Measurements from ENCODE around the gene RNF224. TPM values are rescaled to one million over a fixed set of nuclear protein-coding genes. Genes with fewer than 3 reads are reported as not detected.
A peak's percentile ranks its signal among the peaks of the same experiment; 100 is the strongest.

The RNF224 gene
- total RNA-seq, 4 donors from 2014 or later = 0.34 to 2.0 (median 1.1) TPM

GRCh38 chr9:137214620-137215019 lies 12.7 kb upstream of the RNF224 start:
- 94% methylated on average over 19 of the region's 19 CpGs for WGBS
- TF ChIP-seq EP300 (IDR thresholded peaks at IDR 0.05) (no peak), POLR2A (IDR thresholded peaks at IDR 0.05) (no peak), POLR2AphosphoS5 (IDR thresholded peaks at IDR 0.05) (no peak), CTCF (IDR thresholded peaks at IDR 0.05) (no peak)
- no peak for DNase-seq (ENCODE audit: low spot score in 2 of 2)
- Histone ChIP-seq H3K9me3 (no peaks in the 10 kb centered on the region), H3K4me3 (no peak overlapping the region), H3K27ac (no peak overlapping the region), H3K27me3 (no peaks in the 10 kb centered on the region), H3K4me1 (peaks cover 27% of the 10 kb centered on the region), H3K36me3 (peaks cover 10% of the 10 kb centered on the region)

- no peak overlapping the region for H3K27ac ChIP-seq
- H3K4me1 ChIP-seq = peaks cover 27% of the 10 kb centered on the region
- DNase-seq (ENCODE audit: low spot score in 2 of 2) = no peak
- TF ChIP-seq POLR2A (IDR thresholded peaks at IDR 0.05) (no peak), POLR2AphosphoS5 (IDR thresholded peaks at IDR 0.05) (no peak), CTCF (IDR thresholded peaks at IDR 0.05) (no peak), EP300 (IDR thresholded peaks at IDR 0.05) (no peak)
- H3K27me3 ChIP-seq = no peaks in the 10 kb centered on the region
- WGBS = 91% methylated on average over 8 of the region's 22 CpGs
- H3K4me3 ChIP-seq = no peak overlapping the region
- no peaks in the 10 kb centered on the region for H3K9me3 ChIP-seq
- H3K36me3 ChIP-seq = peaks cover 10% of the 10 kb centered on the region
Observed at GRCh38 chr9:137215196-137215986, 11.9 kb upstream of the RNF224 start.

- Histone ChIP-seq H3K27ac (no peak overlapping the region), H3K4me3 (no peak overlapping the region), H3K36me3 (peaks cover 10% of the 10 kb centered on the region), H3K27me3 (no peaks in the 10 kb centered on the region), H3K4me1 (peaks cover 27% of the 10 kb centered on the region), H3K9me3 (no peaks in the 10 kb centered on the region)
- 100% methylated on average over 3 of the region's 30 CpGs for whole genome bisulfite sequencing
- TF ChIP-seq POLR2A (IDR thresholded peaks at IDR 0.05) (no peak), CTCF (IDR thresholded peaks at IDR 0.05) (no peak), EP300 (IDR thresholded peaks at IDR 0.05) (no peak), POLR2AphosphoS5 (IDR thresholded peaks at IDR 0.05) (no peak)
- DNase-seq (ENCODE audit: low spot score in 2 of 2) = no peak
Observed at GRCh38 chr9:137216188-137216965, 10.9 kb upstream of the RNF224 start.

GRCh38 chr9:137217276-137218211 lies 9.8 kb upstream of the RNF224 start:
- H3K27me3 ChIP-seq = no peaks in the 10 kb centered on the region

More at GRCh38 chr9:137217276-137218211, 9.8 kb upstream of the RNF224 start:
- Histone ChIP-seq H3K4me1 (peaks cover 36% of the 10 kb centered on the region), H3K36me3 (peaks cover 10% of the 10 kb centered on the region), H3K27ac (peak overlapping the region; percentile 80), H3K9me3 (no peaks in the 10 kb centered on the region), H3K4me3 (peak overlapping the region; percentile 40)
- DNase-seq (ENCODE audit: low spot score in 2 of 2) = peak in 1 of 2 donors; percentile 88
- 0% methylated on average over 7 of the region's 36 CpGs for WGBS
- TF ChIP-seq EP300 (IDR thresholded peaks at IDR 0.05) = no peak
- no peak for TF ChIP-seq CTCF (IDR thresholded peaks at IDR 0.05)
- no peak for TF ChIP-seq POLR2A (IDR thresholded peaks at IDR 0.05)
- TF ChIP-seq POLR2AphosphoS5 (IDR thresholded peaks at IDR 0.05) = no peak

Measured in suprapubic skin (tissue), 4 donors.